Body of pancreas (tissue), 4 donors: ENCODE results near the gene ACTR3. TPM values are rescaled to one million over a fixed set of nuclear protein-coding genes. Genes with fewer than 3 reads are reported as not detected.

ENCODE experiments used
- ATAC-seq: fragments of 150-250 bp; one replicate; pipeline ENCODE4 v1.9.1; 2016
- DNase-seq, 4 donors: peaks; one replicate each; pipeline ENCODE4 v3.0.0-alpha.2; 2019
- H3K27ac ChIP-seq, 4 donors: fragments of 200-600 bp; sonication (generic); 1 replicate in 3 of 4; 2 replicates in 1 of 4; pipeline versions ENCODE4 v1.5.1 to v1.6.1; 2016 to 2019; ENCODE audit warnings: mild to moderate bottlenecking in 1 of 4, mixed read lengths in 1 of 4, moderate library complexity in 1 of 4
- H3K27me3 ChIP-seq, 2 donors: fragments of 200-600 bp; sonication (generic); one replicate each; pipeline ENCODE4 v1.6.0; 2016; ENCODE audit warnings: mild to moderate bottlenecking in 1 of 2
- H3K36me3 ChIP-seq, 2 donors: fragments of 200-600 bp; sonication (generic); replicated peaks in 1 of 2; 2 replicates each; pipeline ENCODE4 v1.5.1; 2016; ENCODE audit warnings: low read depth in 2 of 2; ENCODE audit not compliant: insufficient read depth in 1 of 2
- H3K4me1 ChIP-seq: fragments of 200-600 bp; sonication (generic); one replicate; pipeline ENCODE4 v1.6.0; 2016
- H3K4me3 ChIP-seq, 2 donors: fragments of 200-600 bp; sonication (generic); 1 replicate in 1 of 2; 2 replicates in 1 of 2; pipeline ENCODE4 v1.5.1; 2016 to 2019
- H3K9me3 ChIP-seq, 3 donors: fragments of 200-600 bp; sonication (generic); 1 replicate in 2 of 3; 2 replicates in 1 of 3; pipeline ENCODE4 v1.5.1; 2016
- POLR2A ChIP-seq, 3 donors: fragments of 450-650 bp; IDR thresholded peaks; one replicate each; pipeline ENCODE4 v1.6.1; 2016; ENCODE audit warnings: antibody characterized with exemption in 3 of 3, mild to moderate bottlenecking in 2 of 3
- WGBS, 2 donors: methylation state at CpG; one replicate each; pipeline ENCODE4 v1.1.5; 2017; 5-methylcytosine and 5-hydroxymethylcytosine counted together
- intact Hi-C: fragments of 100-400 bp; cut with DNase I; formaldehyde crosslinking; loops from one replicate; pipeline ENCODE4 v1.15.1; 2023
- total RNA-seq, 2 donors: library from RNA; depleted of rRNA; stranded (reverse); fragments of >200 nt; gene quantifications; one replicate each; pipeline ENCODE4 v1.1.0, GENCODE V29; 2016
- TF ChIP-seq, protein P1 (sequence below), 7 experiments: fragments of 450-650 bp in 4 of 7; fragments of 200-600 bp in 3 of 7; sonication (generic) in 3 of 7; IDR thresholded peaks; one replicate each; pipeline ENCODE4 v1.5.1; 2016 to 2019; ENCODE audit warnings: antibody characterized with exemption in 7 of 7

ACTR3 gene
- total RNA-seq, 2 donors from 2014 or later: 35.9 to 43.8 TPM

GRCh38 chr2:113910967-113911678 is 21.2 kb downstream of the ACTR3 start:
- H3K36me3 ChIP-seq: peaks cover 0 to 2% of the 10 kb centered on the region in 2 donors
- H3K4me3 ChIP-seq: no peak overlapping the region
- peak overlapping the region in 1 of 4 donors; percentile 12 for H3K27ac ChIP-seq
- H3K4me1 ChIP-seq: peaks cover 13% of the 10 kb centered on the region
- no peaks in the 10 kb centered on the region for H3K27me3 ChIP-seq
- DNase-seq: no peak
- no peak for ATAC-seq
- 57 to 59% methylated on average over 6 of the region's 6 CpGs for WGBS, 2 donors
- TF ChIP-seq, protein P1, sequence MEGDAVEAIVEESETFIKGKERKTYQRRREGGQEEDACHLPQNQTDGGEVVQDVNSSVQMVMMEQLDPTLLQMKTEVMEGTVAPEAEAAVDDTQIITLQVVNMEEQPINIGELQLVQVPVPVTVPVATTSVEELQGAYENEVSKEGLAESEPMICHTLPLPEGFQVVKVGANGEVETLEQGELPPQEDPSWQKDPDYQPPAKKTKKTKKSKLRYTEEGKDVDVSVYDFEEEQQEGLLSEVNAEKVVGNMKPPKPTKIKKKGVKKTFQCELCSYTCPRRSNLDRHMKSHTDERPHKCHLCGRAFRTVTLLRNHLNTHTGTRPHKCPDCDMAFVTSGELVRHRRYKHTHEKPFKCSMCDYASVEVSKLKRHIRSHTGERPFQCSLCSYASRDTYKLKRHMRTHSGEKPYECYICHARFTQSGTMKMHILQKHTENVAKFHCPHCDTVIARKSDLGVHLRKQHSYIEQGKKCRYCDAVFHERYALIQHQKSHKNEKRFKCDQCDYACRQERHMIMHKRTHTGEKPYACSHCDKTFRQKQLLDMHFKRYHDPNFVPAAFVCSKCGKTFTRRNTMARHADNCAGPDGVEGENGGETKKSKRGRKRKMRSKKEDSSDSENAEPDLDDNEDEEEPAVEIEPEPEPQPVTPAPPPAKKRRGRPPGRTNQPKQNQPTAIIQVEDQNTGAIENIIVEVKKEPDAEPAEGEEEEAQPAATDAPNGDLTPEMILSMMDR (IDR thresholded peaks at IDR 0.05): no peak
- TF ChIP-seq POLR2A (IDR thresholded peaks at IDR 0.05): no peak
- H3K9me3 ChIP-seq: no peaks in the 10 kb centered on the region
- intact Hi-C loops: no loop called here

DNA sequence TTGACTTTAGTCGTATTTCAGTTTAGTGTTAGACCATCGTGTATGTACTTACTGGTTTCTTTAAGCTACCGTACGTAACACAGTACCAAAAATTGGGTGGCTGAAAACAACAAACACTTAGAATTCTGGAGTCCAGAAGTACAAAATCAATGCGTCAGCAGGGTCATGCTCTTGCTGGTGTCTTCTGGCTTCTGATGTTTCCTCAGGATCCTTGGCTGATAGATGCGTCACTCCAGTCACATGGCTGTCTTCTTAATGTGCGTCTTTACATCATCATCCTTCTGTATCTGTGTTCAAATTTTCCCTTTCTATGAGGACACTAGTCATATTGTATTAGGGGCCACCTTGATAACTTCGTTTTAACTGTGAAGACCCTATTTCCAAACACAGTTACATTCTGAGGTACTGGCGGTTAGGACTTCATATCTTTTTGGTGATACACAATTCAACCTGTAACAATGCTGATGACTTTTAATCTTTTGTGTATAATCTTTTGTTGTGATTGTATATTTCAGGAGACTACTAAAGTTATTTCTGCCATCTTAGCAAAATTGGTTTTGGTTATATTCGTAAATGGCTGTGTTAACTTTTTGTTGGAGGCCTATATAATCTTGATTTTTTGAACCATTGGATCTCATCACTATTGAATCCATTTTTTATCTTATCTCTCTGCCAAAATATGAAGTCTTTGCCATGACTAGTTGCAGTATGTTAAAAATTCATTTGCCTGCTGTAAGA is 25.4 kb downstream of the ACTR3 start:
- no peak for ATAC-seq
- Histone ChIP-seq H3K9me3 (no peaks in the 10 kb centered on the region), H3K36me3 (peaks cover 0 to 6% of the 10 kb centered on the region in 2 donors), H3K27ac (no peak overlapping the region), H3K27me3 (no peaks in the 10 kb centered on the region), H3K4me1 (peaks cover 9% of the 10 kb centered on the region), H3K4me3 (no peak overlapping the region)
- intact Hi-C loops: no loop called here
- DNase-seq: no peak
- 83 to 87% methylated on average over 10 of the region's 10 CpGs for WGBS, 2 donors
- TF ChIP-seq, protein P1 (IDR thresholded peaks at IDR 0.05): no peak
- TF ChIP-seq POLR2A (IDR thresholded peaks at IDR 0.05): no peak

GRCh38 chr2:113918229-113918628 is 28.3 kb downstream of the ACTR3 start:
- H3K4me1 ChIP-seq: no peaks in the 10 kb centered on the region
- no peak overlapping the region for H3K4me3 ChIP-seq
- intact Hi-C loops: no loop called here
- ATAC-seq (no peak), DNase-seq (no peak)
- 82 to 100% methylated on average over 1 of the region's 1 CpG for WGBS, 2 donors
- TF ChIP-seq POLR2A (IDR thresholded peaks at IDR 0.05): no peak
- TF ChIP-seq, protein P1 (IDR thresholded peaks at IDR 0.05): no peak
- H3K27me3 ChIP-seq: no peaks in the 10 kb centered on the region
- H3K9me3 ChIP-seq: no peaks in the 10 kb centered on the region
- H3K36me3 ChIP-seq: peaks cover 0 to 6% of the 10 kb centered on the region in 2 donors
- no peak overlapping the region for H3K27ac ChIP-seq

- Histone ChIP-seq H3K36me3 (peaks cover 0 to 4% of the 10 kb centered on the region in 2 donors), H3K27me3 (no peaks in the 10 kb centered on the region), H3K27ac (no peak overlapping the region), H3K4me3 (no peak overlapping the region), H3K4me1 (no peaks in the 10 kb centered on the region), H3K9me3 (no peaks in the 10 kb centered on the region)
- intact Hi-C loops: no loop called here
- TF ChIP-seq, protein P1 (IDR thresholded peaks at IDR 0.05): no peak
- TF ChIP-seq POLR2A (IDR thresholded peaks at IDR 0.05): no peak
- 71 to 83% methylated on average over 3 of the region's 3 CpGs for WGBS, 2 donors
- no peak for ATAC-seq
- DNase-seq: no peak
Measured at GRCh38 chr2:113920996-113921395, 31.1 kb downstream of the ACTR3 start.
